ENCODE data around the gene ITPR1.
"Not testable (repeated sequence)": the region's sequence is repeated elsewhere in the genome, so short reads cannot be mapped to it uniquely, and the experiment has no call there.

ITPR1 gene

GRCh38 chr3:4759689-4760312 is 266.7 kb downstream of the ITPR1 start:
- TF ChIP-seq CTCF (IDR thresholded peaks at IDR 0.05), result no peak
- H3K27ac ChIP-seq, result no peak overlapping the region

GRCh38 chr3:4761759-4762158 is 268.6 kb downstream of the ITPR1 start:
- Histone ChIP-seq H3K27ac (no peak overlapping the region), H3K4me3 (no peak overlapping the region)
- no peak for DNase-seq (ENCODE audit: low spot score)
- TF ChIP-seq CTCF (IDR thresholded peaks at IDR 0.05), result no peak

More at GRCh38 chr3:4759689-4760312, 266.7 kb downstream of the ITPR1 start:
- no peak overlapping the region for H3K4me3 ChIP-seq
- no peak for DNase-seq (ENCODE audit: low spot score)

GRCh38 chr3:4762481-4763230 is 269.5 kb downstream of the ITPR1 start:
- H3K27ac ChIP-seq; DNase-seq (ENCODE audit: low spot score); H3K4me3 ChIP-seq: not testable (repeated sequence)

GRCh38 chr3:4763604-4764247 is 270.6 kb downstream of the ITPR1 start:
- H3K4me3 ChIP-seq, result no peak overlapping the region
- H3K27ac ChIP-seq, result no peak overlapping the region
- no peak for TF ChIP-seq CTCF (IDR thresholded peaks at IDR 0.05)
- no peak for DNase-seq (ENCODE audit: low spot score)

GRCh38 chr3:4765212-4765611 is 272.1 kb downstream of the ITPR1 start:
- H3K27ac ChIP-seq, result no peak overlapping the region
- DNase-seq (ENCODE audit: low spot score), result no peak
- TF ChIP-seq CTCF (IDR thresholded peaks at IDR 0.05), result no peak
- no peak overlapping the region for H3K4me3 ChIP-seq

GRCh38 chr3:4766263-4766662 is 273.1 kb downstream of the ITPR1 start:
- TF ChIP-seq CTCF (IDR thresholded peaks at IDR 0.05), result no peak
- H3K27ac ChIP-seq, result no peak overlapping the region
- DNase-seq (ENCODE audit: low spot score), result no peak
- H3K4me3 ChIP-seq, result no peak overlapping the region

GRCh38 chr3:4766716-4767499 is 273.8 kb downstream of the ITPR1 start:
- no peak for TF ChIP-seq CTCF (IDR thresholded peaks at IDR 0.05)
- DNase-seq (ENCODE audit: low spot score), result no peak
- Histone ChIP-seq H3K4me3 (no peak overlapping the region), H3K27ac (no peak overlapping the region)
